HCT116 (cell line): ENCODE measurements around the gene RMDN2. TPM values are rescaled to one million over a fixed set of nuclear protein-coding genes. Genes with fewer than 3 reads are reported as not detected.

Experiments
- ATAC-seq: fragments of 200-7000 bp; cut with Tn5 transposase; 2 replicates; pipeline ENCODE4 v1.9.1; 2020; ENCODE audit warnings: mild to moderate bottlenecking, moderate library complexity
- BruUV-seq: library from RNA; stranded (reverse); fragments of 400-500 nt; replicated peaks from 2 replicates; lab custom pipeline; 2021; lab: Mats Ljungman, UMichigan
- CTCF ChIA-PET: fragments of 300-600 bp; sonication (Branson Sonifier 250); formaldehyde crosslinking; loops from one replicate; lab custom pipeline; 2021; ENCODE audit warnings: antibody characterized with exemption; lab: Charles Lee
- POLR2A ChIA-PET: fragments of 300-600, 350-600 bp; sonication (Branson Sonifier 250); formaldehyde crosslinking; loops from one replicate; lab custom pipeline; 2021; ENCODE audit warnings: antibody characterized with exemption; lab: Charles Lee
- RAD21 ChIA-PET, 2 experiments: fragments of 300-600 bp; sonication (Branson Sonifier 250); formaldehyde crosslinking; loops; one replicate each; lab custom pipeline; 2023; ENCODE audit warnings: low total read pairs in 2 of 2; ENCODE audit not compliant: uncharacterized antibody in 2 of 2, unreplicated experiment in 2 of 2, low non-redundant PET in 1 of 2; lab: Charles Lee
- DNase-seq: peaks from one replicate; pipeline ENCODE4 v3.0.0-alpha.2; 2010; ENCODE audit warnings: low read depth, low spot score
- H2AFZ ChIP-seq: fragments of 200-600 bp; shearing (Covaris generic), sonication (generic); 2 replicates; pipeline ENCODE4 v1.6.1; 2017; ENCODE audit warnings: low read depth, mixed run types, mixed read lengths, antibody characterized with exemption, low read length; ENCODE audit not compliant: poor library complexity, severe bottlenecking
- H3K27ac ChIP-seq: 2 replicates; pipeline ENCODE4 v1.5.1; 2012; ENCODE audit warnings: low read depth, low read length
- H3K27me3 ChIP-seq: fragments of 200-600 bp; sonication (generic); 2 replicates; pipeline ENCODE4 v1.6.1; 2016; ENCODE audit warnings: mixed run types, low read length, mixed read lengths; ENCODE audit not compliant: insufficient read depth
- H3K36me3 ChIP-seq, 2 experiments: fragments of 200-500 bp in 1 of 2; fragments of 200-600 bp in 1 of 2; sonication (Bioruptor generic) in 1 of 2; sonication (generic) in 1 of 2; 2 replicates each; pipeline versions ENCODE4 v1.5.1 to v1.6.1; 2014 to 2016; ENCODE audit warnings: low read length in 2 of 2, inconsistent platforms in 1 of 2, mixed read lengths in 1 of 2, mixed run types in 1 of 2; ENCODE audit not compliant: insufficient read depth in 2 of 2, control insufficient read depth in 1 of 2
- H3K4me1 ChIP-seq, 2 experiments: fragments of 200-600 bp in 1 of 2; sonication (generic) in 1 of 2; 2 replicates each; pipeline versions ENCODE4 v1.5.1 to v1.6.1; 2012 to 2017; ENCODE audit warnings: low read length in 2 of 2, inconsistent platforms in 1 of 2, mild to moderate bottlenecking in 1 of 2, mixed read lengths in 1 of 2, mixed run types in 1 of 2, moderate library complexity in 1 of 2; ENCODE audit not compliant: insufficient read depth in 2 of 2, control insufficient read depth in 1 of 2
- H3K4me2 ChIP-seq: fragments of 200-600 bp; sonication (generic); 2 replicates; pipeline ENCODE4 v1.6.1; 2017; ENCODE audit warnings: mixed run types, low read length, mixed read lengths
- H3K4me3 ChIP-seq, 2 experiments: fragments of 200-600 bp in 1 of 2; sonication (generic) in 1 of 2; replicated peaks in 1 of 2; 2 replicates each; pipeline ENCODE4 v1.5.1; 2011 to 2016; ENCODE audit warnings: low read length in 2 of 2, control low read depth in 1 of 2, low read depth in 1 of 2, mild to moderate bottlenecking in 1 of 2, mixed read lengths in 1 of 2, mixed run types in 1 of 2
- H3K79me2 ChIP-seq: fragments of 200-600 bp; sonication (generic); 2 replicates; pipeline ENCODE4 v1.6.1; 2017; ENCODE audit warnings: mild to moderate bottlenecking, mixed run types, low read length, moderate library complexity, mixed read lengths; ENCODE audit not compliant: insufficient read depth
- H3K9ac ChIP-seq: fragments of 200-600 bp; sonication (generic); 2 replicates; pipeline ENCODE4 v1.6.1; 2016; ENCODE audit warnings: low read length, mixed read lengths
- H3K9me2 ChIP-seq: fragments of 200-600 bp; sonication (generic), shearing (Covaris generic); 2 replicates; pipeline ENCODE4 v1.6.1; 2017; ENCODE audit warnings: mixed run types, mild to moderate bottlenecking, moderate library complexity; ENCODE audit not compliant: insufficient read depth
- H3K9me3 ChIP-seq, 2 experiments: fragments of 200-500 bp in 1 of 2; fragments of 200-600 bp in 1 of 2; sonication (Bioruptor generic) in 1 of 2; sonication (generic) in 1 of 2; 2 replicates each; pipeline ENCODE4 v1.6.1; 2014 to 2017; ENCODE audit warnings: low read length in 2 of 2, mixed read lengths in 2 of 2, inconsistent platforms in 1 of 2, low read depth in 1 of 2, mild to moderate bottlenecking in 1 of 2, mixed run types in 1 of 2, moderate library complexity in 1 of 2; ENCODE audit not compliant: control insufficient read depth in 1 of 2, insufficient read depth in 1 of 2
- H4K20me1 ChIP-seq: fragments of 200-600 bp; sonication (generic), shearing (Covaris generic); 2 replicates; pipeline ENCODE4 v1.6.1; 2017; ENCODE audit warnings: mixed run types, mild to moderate bottlenecking, moderate library complexity; ENCODE audit not compliant: insufficient read depth
- CBX3 ChIP-seq: IDR thresholded peaks from 2 replicates; pipeline ENCODE4 v1.6.1; 2012; ENCODE audit warnings: low read depth
- EGR1 ChIP-seq: IDR thresholded peaks from 2 replicates; pipeline ENCODE4 v1.6.1; 2012; ENCODE audit warnings: low read depth
- ELF1 ChIP-seq: IDR thresholded peaks from 2 replicates; pipeline ENCODE4 v1.6.1; 2012; ENCODE audit warnings: low read depth, borderline replicate concordance
- EZH2 ChIP-seq: fragments of 200-600 bp; sonication (generic); IDR thresholded peaks from 2 replicates; pipeline ENCODE4 v1.6.1; 2017; ENCODE audit warnings: antibody characterized with exemption, mixed run types
- EZH2phosphoT487 ChIP-seq: fragments of 200-600 bp; IDR thresholded peaks from 2 replicates; pipeline ENCODE4 v1.6.1; 2018; ENCODE audit warnings: antibody characterized with exemption, borderline replicate concordance
- FOSL1 ChIP-seq: IDR thresholded peaks from 2 replicates; pipeline ENCODE4 v1.6.1; 2012; ENCODE audit warnings: low read depth
- JUND ChIP-seq: IDR thresholded peaks from 2 replicates; pipeline ENCODE4 v1.6.1; 2012
- POLR2A ChIP-seq: IDR thresholded peaks from 2 replicates; pipeline ENCODE4 v1.7.0; 2011; ENCODE audit warnings: borderline replicate concordance; ENCODE audit not compliant: insufficient read depth, insufficient read length; ENCODE audit errors: extremely low read depth
- POLR2AphosphoS5 ChIP-seq: IDR thresholded peaks from 2 replicates; pipeline ENCODE4 v1.6.1; 2011; ENCODE audit warnings: mild to moderate bottlenecking, low read depth, low read length, moderate library complexity
- RAD21 ChIP-seq: IDR thresholded peaks from 2 replicates; pipeline ENCODE4 v1.6.1; 2012; ENCODE audit warnings: low read depth, mild to moderate bottlenecking
- SIN3A ChIP-seq: IDR thresholded peaks from 2 replicates; pipeline ENCODE4 v1.6.1; 2012; ENCODE audit warnings: low read depth
- SP1 ChIP-seq: IDR thresholded peaks from 2 replicates; pipeline ENCODE4 v1.6.1; 2012; ENCODE audit warnings: low read depth
- SRF ChIP-seq: IDR thresholded peaks from 2 replicates; pipeline ENCODE4 v1.6.1; 2012; ENCODE audit warnings: low read depth
- TCF7L2 ChIP-seq: IDR thresholded peaks from 2 replicates; pipeline ENCODE4 v1.7.0; 2011; ENCODE audit warnings: borderline replicate concordance, inconsistent platforms; ENCODE audit not compliant: insufficient read depth, insufficient read length; ENCODE audit errors: extremely low read depth
- YY1 ChIP-seq: IDR thresholded peaks from 2 replicates; pipeline ENCODE4 v1.6.1; 2011; ENCODE audit warnings: low read length, low read depth, moderate library complexity, mild to moderate bottlenecking; ENCODE audit not compliant: insufficient replicate concordance; ENCODE audit errors: extremely low read depth
- ZFX ChIP-seq: fragments of 450-650 bp; IDR thresholded peaks from 2 replicates; pipeline ENCODE4 v1.6.1; 2017
- intact Hi-C: fragments of 100-400 bp; cut with micrococcal nuclease; formaldehyde crosslinking; loops from 2 replicates; pipeline ENCODE4 v1.10.0; 2022
- total RNA-seq: library from RNA; stranded (reverse); gene quantifications from one replicate; pipeline ENCODE4 v1.2.1, GENCODE V29; 2021; ENCODE audit not compliant: unreplicated experiment
- TF ChIP-seq, protein P1 (sequence below): IDR thresholded peaks from 2 replicates; pipeline ENCODE4 v1.6.1; 2012; ENCODE audit warnings: low read depth
- TF ChIP-seq, protein P2 (sequence below), 3 experiments: fragments of 200-600 bp in 1 of 3; sonication (generic) in 1 of 3; IDR thresholded peaks in 2 of 3; conservative IDR thresholded peaks in 1 of 3; 2 replicates each; pipeline ENCODE4 v1.5.1; 2012 to 2017; ENCODE audit warnings: low read depth in 2 of 3, low read length in 2 of 3, antibody characterized with exemption in 1 of 3, borderline replicate concordance in 1 of 3, control low read depth in 1 of 3, mild to moderate bottlenecking in 1 of 3, mixed read lengths in 1 of 3, mixed run types in 1 of 3, moderate library complexity in 1 of 3; ENCODE audit not compliant: insufficient read depth in 1 of 3
- TF ChIP-seq, protein P3 (sequence below): IDR thresholded peaks from 2 replicates; pipeline ENCODE4 v1.6.1; 2011; ENCODE audit warnings: mild to moderate bottlenecking, low read length, moderate library complexity; ENCODE audit not compliant: insufficient replicate concordance; ENCODE audit errors: extremely low read depth
- TF ChIP-seq, protein P4 (sequence below): IDR thresholded peaks from 2 replicates; pipeline ENCODE4 v1.6.1; 2012

The RMDN2 gene
- total RNA-seq, 1 experiment from 2014 or later: 4.5 TPM

GRCh38 chr2:37944268-37944667 is 19.2 kb downstream of the RMDN2 start:
- no peak for ATAC-seq

More at GRCh38 chr2:37944268-37944667, 19.2 kb downstream of the RMDN2 start:
- ChIA-PET POLR2A (no interaction called here), CTCF (no interaction called here), RAD21 (no interaction called here)
- DNase-seq: no peak
- Histone ChIP-seq H3K4me2 (no peak overlapping the region), H3K4me3 (no peak overlapping the region), H4K20me1 (no peaks in the 10 kb centered on the region), H2AFZ (no peak overlapping the region), H3K9ac (no peak overlapping the region), H3K79me2 (no peaks in the 10 kb centered on the region), H3K4me1 (no peaks in the 10 kb centered on the region), H3K27ac (no peak overlapping the region), H3K27me3 (no peaks in the 10 kb centered on the region), H3K36me3 (no peaks in the 10 kb centered on the region), H3K9me3 (no peaks in the 10 kb centered on the region), H3K9me2 (no peaks in the 10 kb centered on the region)
- intact Hi-C loops: no loop called here
- no peak for TF ChIP-seq SRF
- no peak for TF ChIP-seq SP1
- TF ChIP-seq FOSL1: no peak
- no peak for TF ChIP-seq TCF7L2
- TF ChIP-seq ZFX: no peak
- no peak for TF ChIP-seq EZH2
- TF ChIP-seq JUND: no peak
- TF ChIP-seq EGR1: no peak
- TF ChIP-seq, protein P1, sequence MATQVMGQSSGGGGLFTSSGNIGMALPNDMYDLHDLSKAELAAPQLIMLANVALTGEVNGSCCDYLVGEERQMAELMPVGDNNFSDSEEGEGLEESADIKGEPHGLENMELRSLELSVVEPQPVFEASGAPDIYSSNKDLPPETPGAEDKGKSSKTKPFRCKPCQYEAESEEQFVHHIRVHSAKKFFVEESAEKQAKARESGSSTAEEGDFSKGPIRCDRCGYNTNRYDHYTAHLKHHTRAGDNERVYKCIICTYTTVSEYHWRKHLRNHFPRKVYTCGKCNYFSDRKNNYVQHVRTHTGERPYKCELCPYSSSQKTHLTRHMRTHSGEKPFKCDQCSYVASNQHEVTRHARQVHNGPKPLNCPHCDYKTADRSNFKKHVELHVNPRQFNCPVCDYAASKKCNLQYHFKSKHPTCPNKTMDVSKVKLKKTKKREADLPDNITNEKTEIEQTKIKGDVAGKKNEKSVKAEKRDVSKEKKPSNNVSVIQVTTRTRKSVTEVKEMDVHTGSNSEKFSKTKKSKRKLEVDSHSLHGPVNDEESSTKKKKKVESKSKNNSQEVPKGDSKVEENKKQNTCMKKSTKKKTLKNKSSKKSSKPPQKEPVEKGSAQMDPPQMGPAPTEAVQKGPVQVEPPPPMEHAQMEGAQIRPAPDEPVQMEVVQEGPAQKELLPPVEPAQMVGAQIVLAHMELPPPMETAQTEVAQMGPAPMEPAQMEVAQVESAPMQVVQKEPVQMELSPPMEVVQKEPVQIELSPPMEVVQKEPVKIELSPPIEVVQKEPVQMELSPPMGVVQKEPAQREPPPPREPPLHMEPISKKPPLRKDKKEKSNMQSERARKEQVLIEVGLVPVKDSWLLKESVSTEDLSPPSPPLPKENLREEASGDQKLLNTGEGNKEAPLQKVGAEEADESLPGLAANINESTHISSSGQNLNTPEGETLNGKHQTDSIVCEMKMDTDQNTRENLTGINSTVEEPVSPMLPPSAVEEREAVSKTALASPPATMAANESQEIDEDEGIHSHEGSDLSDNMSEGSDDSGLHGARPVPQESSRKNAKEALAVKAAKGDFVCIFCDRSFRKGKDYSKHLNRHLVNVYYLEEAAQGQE: no peak
- TF ChIP-seq, protein P2, sequence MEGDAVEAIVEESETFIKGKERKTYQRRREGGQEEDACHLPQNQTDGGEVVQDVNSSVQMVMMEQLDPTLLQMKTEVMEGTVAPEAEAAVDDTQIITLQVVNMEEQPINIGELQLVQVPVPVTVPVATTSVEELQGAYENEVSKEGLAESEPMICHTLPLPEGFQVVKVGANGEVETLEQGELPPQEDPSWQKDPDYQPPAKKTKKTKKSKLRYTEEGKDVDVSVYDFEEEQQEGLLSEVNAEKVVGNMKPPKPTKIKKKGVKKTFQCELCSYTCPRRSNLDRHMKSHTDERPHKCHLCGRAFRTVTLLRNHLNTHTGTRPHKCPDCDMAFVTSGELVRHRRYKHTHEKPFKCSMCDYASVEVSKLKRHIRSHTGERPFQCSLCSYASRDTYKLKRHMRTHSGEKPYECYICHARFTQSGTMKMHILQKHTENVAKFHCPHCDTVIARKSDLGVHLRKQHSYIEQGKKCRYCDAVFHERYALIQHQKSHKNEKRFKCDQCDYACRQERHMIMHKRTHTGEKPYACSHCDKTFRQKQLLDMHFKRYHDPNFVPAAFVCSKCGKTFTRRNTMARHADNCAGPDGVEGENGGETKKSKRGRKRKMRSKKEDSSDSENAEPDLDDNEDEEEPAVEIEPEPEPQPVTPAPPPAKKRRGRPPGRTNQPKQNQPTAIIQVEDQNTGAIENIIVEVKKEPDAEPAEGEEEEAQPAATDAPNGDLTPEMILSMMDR (IDR thresholded peaks at IDR 0.05 in 2 of 3, conservative IDR thresholded peaks at IDR 0.05 in 1 of 3; ENCODE audit: borderline replicate concordance in 1 of 3, insufficient read depth in 1 of 3, low read depth in 2 of 3, low read length in 2 of 3): no peak
- no peak for TF ChIP-seq POLR2A
- TF ChIP-seq YY1: no peak
- TF ChIP-seq EZH2phosphoT487: no peak
- TF ChIP-seq, protein P3, sequence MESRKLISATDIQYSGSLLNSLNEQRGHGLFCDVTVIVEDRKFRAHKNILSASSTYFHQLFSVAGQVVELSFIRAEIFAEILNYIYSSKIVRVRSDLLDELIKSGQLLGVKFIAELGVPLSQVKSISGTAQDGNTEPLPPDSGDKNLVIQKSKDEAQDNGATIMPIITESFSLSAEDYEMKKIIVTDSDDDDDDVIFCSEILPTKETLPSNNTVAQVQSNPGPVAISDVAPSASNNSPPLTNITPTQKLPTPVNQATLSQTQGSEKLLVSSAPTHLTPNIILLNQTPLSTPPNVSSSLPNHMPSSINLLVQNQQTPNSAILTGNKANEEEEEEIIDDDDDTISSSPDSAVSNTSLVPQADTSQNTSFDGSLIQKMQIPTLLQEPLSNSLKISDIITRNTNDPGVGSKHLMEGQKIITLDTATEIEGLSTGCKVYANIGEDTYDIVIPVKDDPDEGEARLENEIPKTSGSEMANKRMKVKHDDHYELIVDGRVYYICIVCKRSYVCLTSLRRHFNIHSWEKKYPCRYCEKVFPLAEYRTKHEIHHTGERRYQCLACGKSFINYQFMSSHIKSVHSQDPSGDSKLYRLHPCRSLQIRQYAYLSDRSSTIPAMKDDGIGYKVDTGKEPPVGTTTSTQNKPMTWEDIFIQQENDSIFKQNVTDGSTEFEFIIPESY: no peak
- TF ChIP-seq, protein P4, sequence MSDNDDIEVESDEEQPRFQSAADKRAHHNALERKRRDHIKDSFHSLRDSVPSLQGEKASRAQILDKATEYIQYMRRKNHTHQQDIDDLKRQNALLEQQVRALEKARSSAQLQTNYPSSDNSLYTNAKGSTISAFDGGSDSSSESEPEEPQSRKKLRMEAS: no peak
- no peak for TF ChIP-seq RAD21
- TF ChIP-seq SIN3A: no peak
- TF ChIP-seq CBX3: no peak
- no peak for TF ChIP-seq ELF1
- no peak for TF ChIP-seq POLR2AphosphoS5
- no TSS peak for BruUV-seq
